Activated CD4-positive, alpha-beta T cell treated with anti-CD3 and anti-CD28 coated beads, Interleukin-2, amount 10 ng/mL, durations not matched to agents 24 days and 14 days (primary cell): ENCODE data around the gene PPCDC. TPM values are rescaled to one million over a fixed set of nuclear protein-coding genes. Genes with fewer than 3 reads are reported as not detected.
"Not testable (repeated sequence)": the region's sequence is repeated elsewhere in the genome, so short reads cannot be mapped to it uniquely, and the experiment has no call there.

Experiments
- DNase-seq: peaks from one replicate; pipeline ENCODE4 v3.0.0; 2022
- H3K27ac Mint-ChIP-seq: one replicate; pipeline ENCODE4 v1.8.0; 2022; ENCODE audit warnings: mild to moderate bottlenecking, mixed read lengths
- H3K27me3 Mint-ChIP-seq: one replicate; pipeline ENCODE4 v1.8.0; 2022; ENCODE audit warnings: mixed read lengths
- H3K36me3 Mint-ChIP-seq: one replicate; pipeline ENCODE4 v1.8.0; 2022; ENCODE audit warnings: low read depth, mild to moderate bottlenecking, mixed read lengths
- H3K4me1 Mint-ChIP-seq: one replicate; pipeline ENCODE4 v1.8.0; 2021; ENCODE audit warnings: mixed read lengths
- H3K4me3 Mint-ChIP-seq: one replicate; pipeline ENCODE4 v1.8.0; 2022; ENCODE audit warnings: mild to moderate bottlenecking, moderate library complexity, mixed read lengths
- H3K9me3 Mint-ChIP-seq: one replicate; pipeline ENCODE4 v1.8.0; 2021; ENCODE audit warnings: mixed read lengths
- intact Hi-C: fragments of 100-400 bp; cut with micrococcal nuclease; formaldehyde crosslinking; loops from one replicate; pipeline ENCODE4 v1.15.1; 2023
- total RNA-seq: library from RNA; stranded (reverse); gene quantifications from 2 replicates; pipeline ENCODE4 v1.2.3, GENCODE V29; 2022

PPCDC gene
- total RNA-seq, 1 donor from 2014 or later: 21.4 TPM

GRCh38 chr15:75073197-75073596 is 49.8 kb downstream of the PPCDC start:
- Mint-ChIP-seq H3K4me3 (no peak overlapping the region), H3K36me3 (peaks cover 22% of the 10 kb centered on the region), H3K27me3 (no peaks in the 10 kb centered on the region), H3K27ac (no peak overlapping the region), H3K4me1 (peaks cover 48% of the 10 kb centered on the region), H3K9me3 (peaks cover 8% of the 10 kb centered on the region)
- no peak for DNase-seq
- intact Hi-C loops: no loop called here

- H3K36me3 Mint-ChIP-seq: peaks cover 16% of the 10 kb centered on the region
- intact Hi-C loops: no loop called here
- no peak overlapping the region for H3K4me3 Mint-ChIP-seq
- H3K27ac Mint-ChIP-seq: no peak overlapping the region
- DNase-seq: peak; percentile 56
- peaks cover 14% of the 10 kb centered on the region for H3K27me3 Mint-ChIP-seq
- peaks cover 13% of the 10 kb centered on the region for H3K9me3 Mint-ChIP-seq
- H3K4me1 Mint-ChIP-seq: peaks cover 33% of the 10 kb centered on the region
Observed at GRCh38 chr15:75076277-75076676, 52.9 kb downstream of the PPCDC start.

DNA sequence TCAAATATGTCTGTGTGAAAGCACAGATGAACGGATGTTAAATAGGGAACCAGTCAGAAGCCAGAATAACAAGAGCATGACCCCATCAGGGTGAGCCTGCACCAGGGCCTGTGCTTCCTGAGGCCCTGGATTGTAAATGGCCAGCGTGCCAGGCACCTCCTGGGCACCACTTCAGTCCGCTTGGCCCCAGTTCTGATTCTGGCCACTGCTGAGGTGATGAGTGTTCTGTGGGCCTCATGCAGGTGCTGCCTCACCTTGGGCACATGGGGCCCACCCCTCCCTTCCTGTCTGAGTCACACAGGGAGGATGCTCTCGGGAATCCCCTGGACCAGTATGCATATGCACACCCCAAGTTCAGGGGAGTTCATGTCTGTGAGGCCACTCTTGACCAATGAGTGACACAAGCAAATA is 54.2 kb downstream of the PPCDC start:
- Mint-ChIP-seq H3K9me3 (peaks cover 16% of the 10 kb centered on the region), H3K4me1 (peaks cover 22% of the 10 kb centered on the region), H3K36me3 (peaks cover 14% of the 10 kb centered on the region), H3K27me3 (peaks cover 24% of the 10 kb centered on the region)
- H3K27ac Mint-ChIP-seq, intact Hi-C loops, H3K4me3 Mint-ChIP-seq: not testable (repeated sequence)
- peak; percentile 79 for DNase-seq

- peaks cover 17% of the 10 kb centered on the region for H3K4me1 Mint-ChIP-seq
- H3K9me3 Mint-ChIP-seq: peaks cover 16% of the 10 kb centered on the region
- no peak overlapping the region for H3K4me3 Mint-ChIP-seq
- no peak overlapping the region for H3K27ac Mint-ChIP-seq
- H3K36me3 Mint-ChIP-seq: peaks cover 12% of the 10 kb centered on the region
- H3K27me3 Mint-ChIP-seq: peaks cover 46% of the 10 kb centered on the region
- no peak for DNase-seq
- intact Hi-C loops: no loop called here
Observed at GRCh38 chr15:75081150-75081549, 57.8 kb downstream of the PPCDC start.

DNA sequence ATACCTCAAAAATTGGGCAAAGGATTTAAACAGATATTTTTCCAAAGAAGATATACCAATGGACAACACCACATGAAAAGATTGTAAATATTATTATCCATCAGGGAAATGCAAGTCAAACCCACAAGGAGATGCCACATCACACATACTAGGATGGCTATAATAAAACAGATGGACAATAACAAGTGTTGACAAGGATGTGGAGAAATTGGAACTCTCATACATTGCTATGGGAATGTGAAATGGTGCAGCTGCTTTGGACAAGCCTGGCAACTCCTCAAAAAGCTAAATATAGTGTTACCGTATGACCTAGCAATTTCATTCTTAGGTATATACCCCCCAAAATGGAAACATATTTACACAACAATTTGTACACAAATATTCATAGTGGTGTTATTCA is 59.3 kb downstream of the PPCDC start:
- Mint-ChIP-seq H3K27me3 (peaks cover 51% of the 10 kb centered on the region), H3K4me3 (no peak overlapping the region), H3K27ac (no peak overlapping the region), H3K9me3 (peaks cover 26% of the 10 kb centered on the region), H3K4me1 (peaks cover 13% of the 10 kb centered on the region), H3K36me3 (peaks cover 19% of the 10 kb centered on the region)
- intact Hi-C loops: no loop called here
- DNase-seq: no peak

GRCh38 chr15:75085708-75086107 is 62.3 kb downstream of the PPCDC start:
- H3K4me3 Mint-ChIP-seq: not testable (repeated sequence)

DNA sequence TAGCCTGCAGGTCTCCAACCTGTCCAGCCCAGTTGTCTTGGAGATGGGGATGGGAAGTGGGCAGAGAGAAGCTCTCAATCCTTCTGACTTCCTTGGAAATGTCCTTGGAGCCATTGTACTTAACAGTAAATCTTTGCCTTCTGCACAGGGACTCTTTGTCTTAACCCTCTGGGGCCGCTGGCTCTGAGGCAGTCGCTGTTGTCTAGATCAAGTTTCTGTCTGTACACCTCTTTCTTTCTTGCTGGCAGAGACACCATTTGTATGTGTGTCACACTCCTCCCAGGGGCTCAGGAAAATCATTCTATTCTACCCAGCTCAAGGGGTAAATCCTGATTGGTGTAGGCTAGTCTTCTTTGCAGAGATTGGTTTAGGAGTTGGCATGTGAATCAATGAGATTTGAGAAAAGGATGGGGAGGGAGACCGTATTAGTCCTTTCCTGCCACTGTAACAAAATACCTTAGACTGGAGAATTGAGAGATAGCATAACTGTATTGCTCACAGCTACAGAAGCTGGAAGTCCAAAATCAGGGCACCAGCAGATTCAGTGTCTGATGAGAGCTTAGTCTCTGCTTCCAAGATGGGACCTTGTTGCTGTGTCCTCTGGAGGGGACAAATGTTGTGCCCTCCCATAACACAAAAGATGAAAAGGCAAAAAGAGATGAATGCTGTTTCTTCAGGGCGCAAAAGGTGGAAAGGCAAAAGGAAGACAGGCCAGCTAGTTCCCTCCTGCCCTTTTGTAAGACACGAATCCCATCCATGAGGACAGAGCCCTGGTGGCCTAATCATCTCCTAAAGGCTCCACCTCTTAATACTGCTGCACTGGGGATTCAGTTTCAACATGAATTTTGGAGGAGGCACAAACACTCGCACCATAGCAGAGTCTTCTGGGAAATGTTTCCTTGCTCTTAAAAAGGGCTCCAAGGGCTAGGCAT is 66.3 kb downstream of the PPCDC start:
- DNase-seq: no peak
- no peak overlapping the region for H3K4me3 Mint-ChIP-seq
- no peak overlapping the region for H3K27ac Mint-ChIP-seq
- peaks cover 19% of the 10 kb centered on the region for H3K27me3 Mint-ChIP-seq
- H3K9me3 Mint-ChIP-seq: peaks cover 20% of the 10 kb centered on the region
- intact Hi-C loops: no loop called here
- peaks cover 2% of the 10 kb centered on the region for H3K4me1 Mint-ChIP-seq
- peaks cover 21% of the 10 kb centered on the region for H3K36me3 Mint-ChIP-seq

More at GRCh38 chr15:75085708-75086107, 62.3 kb downstream of the PPCDC start:
- H3K4me1 Mint-ChIP-seq, H3K27ac Mint-ChIP-seq, DNase-seq, intact Hi-C loops: not testable (repeated sequence)
- Mint-ChIP-seq H3K27me3 (peaks cover 42% of the 10 kb centered on the region), H3K9me3 (peaks cover 22% of the 10 kb centered on the region), H3K36me3 (peaks cover 19% of the 10 kb centered on the region)

GRCh38 chr15:75090388-75090734 is 67.0 kb downstream of the PPCDC start:
- Mint-ChIP-seq H3K36me3 (peaks cover 15% of the 10 kb centered on the region), H3K27ac (no peak overlapping the region)
- intact Hi-C loops: no loop called here

DNA sequence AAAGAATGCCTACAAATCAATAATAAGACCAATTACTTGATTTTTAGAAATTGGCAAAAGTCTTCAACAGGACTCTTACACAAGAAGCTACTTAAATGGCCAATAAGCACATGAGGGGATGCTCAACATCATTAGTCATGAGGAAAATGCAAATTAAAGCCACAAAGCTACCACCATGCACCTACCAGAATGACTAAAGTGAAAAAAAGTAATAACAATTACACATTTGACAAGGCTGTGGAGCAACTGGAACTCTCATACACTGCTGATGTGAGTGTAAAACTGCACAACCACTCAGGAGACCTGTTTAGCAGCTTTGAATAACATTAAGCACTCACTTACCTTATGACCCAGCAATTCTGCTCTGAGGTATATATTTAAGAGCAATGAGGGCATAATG is 68.4 kb downstream of the PPCDC start:
- H3K36me3 Mint-ChIP-seq: peaks cover 7% of the 10 kb centered on the region
- H3K27me3 Mint-ChIP-seq: peaks cover 7% of the 10 kb centered on the region
- peaks cover 9% of the 10 kb centered on the region for H3K4me1 Mint-ChIP-seq
- intact Hi-C loops: loop anchor here (1.0 kb wide), 1 partner anchor 25 kb away; no protein-coding TSS in a partner anchor
- no peak overlapping the region for H3K4me3 Mint-ChIP-seq
- no peak overlapping the region for H3K27ac Mint-ChIP-seq
- H3K9me3 Mint-ChIP-seq: peaks cover 8% of the 10 kb centered on the region
- no peak for DNase-seq

More at GRCh38 chr15:75090388-75090734, 67.0 kb downstream of the PPCDC start:
- Mint-ChIP-seq H3K4me3 (no peak overlapping the region), H3K27me3 (peaks cover 13% of the 10 kb centered on the region), H3K9me3 (peaks cover 14% of the 10 kb centered on the region), H3K4me1 (peaks cover 5% of the 10 kb centered on the region)
- DNase-seq: no peak

GRCh38 chr15:75094961-75095478 is 71.6 kb downstream of the PPCDC start:
- DNase-seq, H3K9me3 Mint-ChIP-seq, H3K4me3 Mint-ChIP-seq, H3K27me3 Mint-ChIP-seq, H3K4me1 Mint-ChIP-seq, H3K27ac Mint-ChIP-seq, H3K36me3 Mint-ChIP-seq: not testable (repeated sequence)
- intact Hi-C loops: loop anchor here (1.0 to 5.0 kb wide), 2 partner anchors 13 to 37 kb away; no protein-coding TSS in a partner anchor

GRCh38 chr15:75095594-75095993 is 72.2 kb downstream of the PPCDC start:
- intact Hi-C loops: loop anchor here (1.0 to 5.0 kb wide), 2 partner anchors 13 to 37 kb away; no protein-coding TSS in a partner anchor
- no peak overlapping the region for H3K27ac Mint-ChIP-seq
- peaks cover 4% of the 10 kb centered on the region for H3K9me3 Mint-ChIP-seq
- peaks cover 2% of the 10 kb centered on the region for H3K36me3 Mint-ChIP-seq
- DNase-seq: no peak
- no peak overlapping the region for H3K4me3 Mint-ChIP-seq
- peaks cover 9% of the 10 kb centered on the region for H3K4me1 Mint-ChIP-seq
- H3K27me3 Mint-ChIP-seq: peaks cover 6% of the 10 kb centered on the region

GRCh38 chr15:75097939-75098338 is 74.5 kb downstream of the PPCDC start:
- peaks cover 8% of the 10 kb centered on the region for H3K27me3 Mint-ChIP-seq
- H3K36me3 Mint-ChIP-seq: no peaks in the 10 kb centered on the region
- peaks cover 7% of the 10 kb centered on the region for H3K4me1 Mint-ChIP-seq
- H3K27ac Mint-ChIP-seq: no peak overlapping the region
- intact Hi-C loops: loop anchor here (5.0 kb wide), 1 partner anchor 34 kb away; no protein-coding TSS in a partner anchor
- no peak for DNase-seq
- no peaks in the 10 kb centered on the region for H3K9me3 Mint-ChIP-seq
- no peak overlapping the region for H3K4me3 Mint-ChIP-seq

DNA sequence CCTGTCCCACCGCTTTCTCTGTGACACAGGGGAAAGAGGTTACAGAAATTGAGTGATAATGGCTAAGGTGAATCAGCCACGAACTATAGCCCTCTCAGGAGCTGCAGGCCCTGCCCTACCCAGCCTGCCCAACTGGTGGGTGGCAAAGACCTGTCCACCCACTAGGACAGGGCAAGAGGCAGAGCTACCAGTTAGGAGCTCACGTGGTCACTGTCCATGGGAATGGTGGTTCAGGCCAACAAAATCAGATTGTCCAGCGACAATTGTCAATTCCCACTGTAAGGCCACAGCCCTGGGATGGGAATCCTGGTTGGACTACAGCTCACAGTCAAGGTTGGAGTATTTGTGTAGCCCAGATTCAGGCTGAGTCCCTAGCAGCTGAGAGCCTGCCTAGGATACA is 75.0 kb downstream of the PPCDC start:
- intact Hi-C loops: loop anchor here (5.0 kb wide), 1 partner anchor 34 kb away; no protein-coding TSS in a partner anchor
- Mint-ChIP-seq H3K27ac (no peak overlapping the region), H3K27me3 (peaks cover 10% of the 10 kb centered on the region), H3K4me3 (no peak overlapping the region), H3K4me1 (peaks cover 10% of the 10 kb centered on the region), H3K36me3 (peaks cover 1% of the 10 kb centered on the region), H3K9me3 (no peaks in the 10 kb centered on the region)
- no peak for DNase-seq
